Measurements from ENCODE around the gene PRCP.

Gene PRCP

GRCh38 chr11:82828472-82828871, 71.8 kb downstream of the PRCP start:
- DNase-seq (ENCODE audit: low read depth) = no peak

GRCh38 chr11:82826526-82826925, 73.7 kb downstream of the PRCP start:
- DNase-seq (ENCODE audit: low read depth) = no peak

- DNase-seq (ENCODE audit: low read depth) = no peak
These were observed 76.3 kb downstream of the PRCP start for GRCh38 chr11:82823647-82824619.

- no peak for DNase-seq (ENCODE audit: low read depth)
These were observed 81.7 kb downstream of the PRCP start for GRCh38 chr11:82818409-82819043.

GRCh38 chr11:82815406-82815805, 84.8 kb downstream of the PRCP start:
- DNase-seq (ENCODE audit: low read depth) = no peak

GRCh38 chr11:82814379-82814778, 85.9 kb downstream of the PRCP start:
- DNase-seq (ENCODE audit: low read depth) = no peak

- no peak for DNase-seq (ENCODE audit: low read depth)
These were observed 88.9 kb downstream of the PRCP start for GRCh38 chr11:82811369-82811768.

- DNase-seq (ENCODE audit: low read depth) = no peak
These were observed 89.5 kb downstream of the PRCP start for GRCh38 chr11:82810738-82811137.

GRCh38 chr11:82810326-82810725, 89.9 kb downstream of the PRCP start:
- no peak for DNase-seq (ENCODE audit: low read depth)

- DNase-seq (ENCODE audit: low read depth) = no peak
These were observed 92.6 kb downstream of the PRCP start for GRCh38 chr11:82807646-82808045.

- DNase-seq (ENCODE audit: low read depth) = no peak
These were observed 97.5 kb downstream of the PRCP start for GRCh38 chr11:82802710-82803109.

- DNase-seq (ENCODE audit: low read depth) = no peak
These were observed 103.0 kb downstream of the PRCP start for GRCh38 chr11:82796998-82797961.

- DNase-seq (ENCODE audit: low read depth) = no peak
These were observed 105.7 kb downstream of the PRCP start for GRCh38 chr11:82794490-82794889.

- DNase-seq (ENCODE audit: low read depth) = no peak
These were observed 107.2 kb downstream of the PRCP start for GRCh38 chr11:82792822-82793569.

GRCh38 chr11:82792319-82792718, 107.9 kb downstream of the PRCP start:
- no peak for DNase-seq (ENCODE audit: low read depth)

GRCh38 chr11:82791779-82792178, 108.5 kb downstream of the PRCP start:
- no peak for DNase-seq (ENCODE audit: low read depth)

- no peak for DNase-seq (ENCODE audit: low read depth)
These were observed 109.3 kb downstream of the PRCP start for GRCh38 chr11:82790723-82791484.

- DNase-seq (ENCODE audit: low read depth) = no peak
These were observed 112.2 kb downstream of the PRCP start for GRCh38 chr11:82787981-82788380.

GRCh38 chr11:82786836-82787235, 113.4 kb downstream of the PRCP start:
- no peak for DNase-seq (ENCODE audit: low read depth)

- DNase-seq (ENCODE audit: low read depth) = no peak
These were observed 114.2 kb downstream of the PRCP start for GRCh38 chr11:82786001-82786400.

All from stimulated activated CD8-positive, alpha-beta memory T cell treated with anti-CD3 and anti-CD28 coated beads, Interleukin-15, amount 100 ng/mL, for 24 hours (primary cell).